HG02981 (cell line): Measurements from ENCODE around the gene NPTXR.

ENCODE experiments used
- ATAC-seq: cut with Tn5 transposase; IDR thresholded peaks from one replicate; pipeline ENCODE4 v1.9.1; 2021; ENCODE audit warnings: mild to moderate bottlenecking, moderate library complexity; ENCODE audit not compliant: unreplicated experiment

NPTXR gene

DNA sequence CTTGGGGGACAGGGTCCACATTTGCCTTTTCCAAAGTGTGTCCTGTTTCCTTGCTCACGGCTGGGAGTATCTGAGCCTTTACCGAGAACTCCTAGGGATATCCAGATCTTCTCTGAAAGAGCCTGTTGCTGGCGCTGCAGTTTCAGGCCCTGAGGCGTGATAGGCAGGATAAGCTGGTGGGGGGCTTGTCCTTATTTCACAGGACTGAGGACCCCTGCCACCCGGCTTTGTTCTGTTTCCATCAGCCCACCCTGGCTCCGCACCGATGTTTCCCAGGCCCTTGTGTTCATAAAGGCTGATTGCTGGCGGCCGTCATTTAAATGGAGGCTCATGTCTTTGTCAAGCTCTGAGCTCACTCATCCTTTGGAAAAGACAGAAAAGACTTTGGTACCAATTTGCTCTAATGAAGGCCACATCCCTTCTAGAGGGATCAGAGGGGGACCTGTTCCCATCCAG is 9.4 kb upstream of the NPTXR start:
- no peak for ATAC-seq

- ATAC-seq, result no peak
Measured at GRCh38 chr22:38852522-38852921, 8.7 kb upstream of the NPTXR start.

- no peak for ATAC-seq
Measured at GRCh38 chr22:38850941-38851849, 7.4 kb upstream of the NPTXR start.

DNA sequence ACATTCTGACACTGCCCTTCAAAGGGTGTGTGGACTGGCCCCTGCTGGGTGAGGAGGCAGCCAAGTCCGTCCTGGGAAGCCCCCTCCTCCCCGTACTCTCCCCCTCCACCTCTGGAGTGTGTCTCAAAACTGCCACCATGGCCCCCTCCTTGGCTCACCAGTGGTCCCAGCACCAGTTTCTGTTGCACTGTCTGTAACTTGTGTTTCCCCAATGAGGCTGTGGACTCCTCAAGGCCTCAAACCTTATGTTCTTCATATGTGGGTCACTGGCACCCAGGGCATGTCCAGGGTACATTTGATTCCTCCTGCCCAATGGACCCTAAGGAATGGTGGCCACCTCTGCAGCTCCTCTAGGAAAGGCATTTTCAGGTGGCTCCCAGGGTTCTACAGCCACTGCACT is 6.6 kb upstream of the NPTXR start:
- ATAC-seq, result no peak

- no peak for ATAC-seq
Measured at GRCh38 chr22:38849811-38850210, 6.0 kb upstream of the NPTXR start.

- ATAC-seq, result no peak
Measured at GRCh38 chr22:38846412-38846811, 2.6 kb upstream of the NPTXR start.

- no peak for ATAC-seq
Measured at GRCh38 chr22:38845004-38845740, 1.3 kb upstream of the NPTXR start.

DNA sequence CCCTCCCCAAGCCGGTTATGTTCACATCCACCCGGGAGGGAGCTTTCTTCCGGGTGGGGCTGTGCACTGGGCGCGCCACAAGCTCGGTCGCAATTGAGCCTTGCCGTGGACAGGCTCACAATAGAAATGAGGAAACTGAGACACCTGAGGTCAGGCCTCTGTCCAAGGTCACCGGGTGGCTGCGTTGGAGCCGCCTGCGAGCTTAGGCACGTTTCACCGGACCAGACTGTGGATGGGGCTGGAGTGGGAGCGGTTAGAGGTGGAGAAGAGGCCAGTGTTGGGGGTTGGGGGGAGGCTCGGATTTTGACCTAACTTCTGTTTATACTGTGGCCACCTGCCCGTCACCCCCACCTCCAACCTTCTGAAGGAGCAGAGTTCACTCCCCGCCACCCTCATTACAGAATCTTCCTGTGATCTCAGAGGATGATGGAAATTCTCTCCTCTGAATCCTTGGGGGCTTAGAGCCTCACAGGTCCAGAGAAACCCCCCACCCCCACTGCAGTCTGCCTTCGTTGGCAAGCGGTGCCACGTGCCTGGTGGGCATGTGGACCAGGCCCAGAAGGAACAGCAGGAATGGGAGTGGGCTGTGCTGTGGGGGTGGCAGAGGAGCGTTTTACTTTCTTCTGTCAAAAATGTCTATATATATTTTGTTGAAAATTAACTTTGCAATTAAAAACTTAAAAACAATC is 631 bp upstream of the NPTXR start:
- ATAC-seq, result no peak

- ATAC-seq, result no peak
Measured at GRCh38 chr22:38843201-38843656, 599 bp downstream of the NPTXR start.

DNA sequence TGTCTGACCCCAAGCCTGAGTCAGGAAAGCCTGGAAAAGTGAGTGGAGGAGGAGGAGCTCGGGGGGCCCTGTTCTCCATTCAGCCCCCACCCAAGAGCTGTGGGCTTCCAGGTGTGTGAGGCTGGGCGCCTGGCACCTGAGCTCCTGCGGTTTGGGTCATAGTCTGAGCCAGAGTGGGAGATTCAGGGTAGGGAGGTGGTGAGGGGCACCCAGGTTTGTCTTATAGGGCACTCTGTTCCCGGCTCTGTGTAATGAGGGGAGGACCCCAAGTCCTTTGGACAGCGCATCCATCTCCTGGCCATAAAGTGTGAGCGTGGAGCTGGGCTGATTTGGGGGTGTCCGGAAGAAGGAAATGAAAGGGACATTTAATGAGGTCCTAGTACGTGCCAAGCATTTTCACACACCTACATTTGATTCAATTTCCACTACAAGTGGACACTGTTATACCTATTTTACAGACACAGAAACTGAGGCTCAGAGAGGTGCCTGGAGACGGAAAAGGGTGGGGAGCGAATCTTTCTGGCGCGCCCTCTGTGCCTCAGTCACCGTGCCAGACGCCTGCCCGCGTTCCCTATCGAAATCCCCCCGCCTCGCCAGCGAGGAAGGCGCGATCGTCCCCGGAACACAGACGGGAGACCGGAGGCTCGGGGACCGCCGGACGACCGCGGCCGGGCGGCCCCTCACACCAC is 1.2 kb downstream of the NPTXR start:
- ATAC-seq, result no peak

GRCh38 chr22:38841635-38842034 is 2.2 kb downstream of the NPTXR start:
- ATAC-seq, result no peak

DNA sequence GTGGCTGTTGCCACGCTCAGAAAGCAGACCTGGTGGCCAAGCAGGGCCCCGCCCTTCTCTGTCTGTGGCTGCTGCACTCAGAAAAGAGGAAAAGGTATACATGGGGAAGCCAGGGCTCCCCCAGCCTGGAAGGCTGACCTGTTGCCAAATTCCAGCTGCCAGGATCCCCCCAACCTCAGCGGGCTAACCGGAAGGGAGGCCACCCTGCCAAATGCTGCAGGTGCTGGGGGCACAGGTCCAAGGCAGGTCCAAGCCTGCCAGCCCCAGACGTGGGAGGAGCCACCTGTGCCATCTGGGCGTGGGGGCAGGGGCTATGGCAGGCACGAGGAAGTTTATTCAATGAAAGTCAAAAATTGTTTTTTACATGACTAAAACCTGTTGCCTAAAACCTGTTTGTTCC is 2.6 kb downstream of the NPTXR start:
- ATAC-seq, result no peak

GRCh38 chr22:38840129-38840528 is 3.7 kb downstream of the NPTXR start:
- ATAC-seq, result no peak

DNA sequence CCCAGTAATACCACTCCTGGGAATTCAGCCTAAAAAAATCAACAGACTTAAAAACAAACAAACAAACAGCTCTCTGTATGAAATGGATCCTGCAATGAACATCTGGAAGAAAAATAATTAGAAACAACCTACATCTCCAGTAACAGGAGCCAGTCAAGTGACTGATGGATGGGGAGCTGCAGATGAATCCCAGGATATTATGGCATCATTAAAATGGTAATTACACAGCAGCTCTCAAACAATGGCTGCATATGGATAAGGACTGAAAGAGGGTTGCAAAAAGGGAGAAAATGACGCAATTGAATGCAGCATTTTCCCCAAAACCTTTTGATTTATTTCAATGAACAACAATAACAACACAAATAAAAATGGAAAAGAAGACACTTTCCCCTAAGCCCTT is 4.1 kb downstream of the NPTXR start:
- ATAC-seq, result no peak

GRCh38 chr22:38837414-38837928 is 6.4 kb downstream of the NPTXR start:
- ATAC-seq, result no peak

DNA sequence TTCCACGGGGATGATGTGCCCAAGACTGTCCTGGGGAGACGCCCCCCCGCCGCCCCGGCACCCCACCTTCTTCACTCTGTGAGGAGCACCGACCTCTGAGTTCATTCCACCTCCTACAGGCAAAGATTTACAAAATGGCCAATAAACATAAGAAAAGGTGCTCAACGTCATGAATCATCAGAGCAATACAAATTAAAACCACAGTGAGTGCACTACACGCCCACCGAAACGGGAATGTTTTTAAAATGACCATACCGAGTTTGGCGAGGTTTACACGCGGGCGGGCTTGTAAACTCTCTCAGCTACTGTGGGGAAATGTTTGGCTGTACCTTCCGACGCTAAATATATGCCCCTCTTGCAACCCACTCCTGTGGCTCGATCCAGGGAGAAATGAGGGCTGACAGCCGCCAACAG is 7.9 kb downstream of the NPTXR start:
- no peak for ATAC-seq

DNA sequence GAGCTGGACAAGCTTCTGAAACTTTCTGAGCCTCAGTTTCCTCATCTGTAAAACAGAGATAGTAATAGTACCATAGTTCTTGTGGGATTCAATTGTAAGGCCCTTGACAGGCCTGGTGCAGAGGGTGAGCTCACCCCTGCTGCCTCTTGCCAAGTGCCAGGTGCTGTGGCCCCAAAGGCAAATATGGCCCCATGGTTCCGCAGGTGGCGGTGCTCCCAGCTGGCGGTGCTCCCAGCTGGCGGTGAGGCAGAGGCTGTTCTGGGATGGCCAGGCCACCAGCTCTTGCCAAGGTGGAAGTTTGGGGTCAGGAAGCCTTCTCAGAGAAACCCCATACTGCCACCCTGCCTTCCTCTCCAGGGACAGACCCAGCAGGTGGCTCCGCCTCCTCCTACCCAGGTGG is 8.8 kb downstream of the NPTXR start:
- no peak for ATAC-seq

GRCh38 chr22:38834215-38834953 is 9.4 kb downstream of the NPTXR start:
- ATAC-seq, result no peak

GRCh38 chr22:38833061-38833460 is 10.8 kb downstream of the NPTXR start:
- no peak for ATAC-seq
